ENCODE data around the gene CASP7.
"Not testable (repeated sequence)": the region's sequence is repeated elsewhere in the genome, so short reads cannot be mapped to it uniquely, and the experiment has no call there.

Gene CASP7

GRCh38 chr10:113651898-113652297 lies 27.8 kb upstream of the CASP7 start:
- H3K4me3 ChIP-seq (ENCODE audit: low read depth, low read length, poor library complexity, severe bottlenecking): no peak overlapping the region
- H2AFZ ChIP-seq (ENCODE audit: low read length): no peak overlapping the region
- no peaks in the 10 kb centered on the region; the same call in none of the 2 replicates for H3K27me3 ChIP-seq (ENCODE audit: insufficient read depth, low read length)
- no peaks in the 10 kb centered on the region for H3K36me3 ChIP-seq (ENCODE audit: insufficient read depth, low read length)
- H3K27ac ChIP-seq (ENCODE audit: low read depth, low read length, poor library complexity, severe bottlenecking): no peak overlapping the region
- H3K79me2 ChIP-seq (ENCODE audit: insufficient read depth, low read length): no peaks in the 10 kb centered on the region
- H3K4me2 ChIP-seq (ENCODE audit: low read length): no peak overlapping the region
- no peaks in the 10 kb centered on the region for H3K9me2 ChIP-seq (ENCODE audit: low read depth, low read length)
- H3K9me3 ChIP-seq (ENCODE audit: low read length): no peaks in the 10 kb centered on the region
- TF ChIP-seq EZH2 (IDR thresholded peaks at IDR 0.05; ENCODE audit: borderline replicate concordance, low read length): no peak
- TF ChIP-seq, protein P1, sequence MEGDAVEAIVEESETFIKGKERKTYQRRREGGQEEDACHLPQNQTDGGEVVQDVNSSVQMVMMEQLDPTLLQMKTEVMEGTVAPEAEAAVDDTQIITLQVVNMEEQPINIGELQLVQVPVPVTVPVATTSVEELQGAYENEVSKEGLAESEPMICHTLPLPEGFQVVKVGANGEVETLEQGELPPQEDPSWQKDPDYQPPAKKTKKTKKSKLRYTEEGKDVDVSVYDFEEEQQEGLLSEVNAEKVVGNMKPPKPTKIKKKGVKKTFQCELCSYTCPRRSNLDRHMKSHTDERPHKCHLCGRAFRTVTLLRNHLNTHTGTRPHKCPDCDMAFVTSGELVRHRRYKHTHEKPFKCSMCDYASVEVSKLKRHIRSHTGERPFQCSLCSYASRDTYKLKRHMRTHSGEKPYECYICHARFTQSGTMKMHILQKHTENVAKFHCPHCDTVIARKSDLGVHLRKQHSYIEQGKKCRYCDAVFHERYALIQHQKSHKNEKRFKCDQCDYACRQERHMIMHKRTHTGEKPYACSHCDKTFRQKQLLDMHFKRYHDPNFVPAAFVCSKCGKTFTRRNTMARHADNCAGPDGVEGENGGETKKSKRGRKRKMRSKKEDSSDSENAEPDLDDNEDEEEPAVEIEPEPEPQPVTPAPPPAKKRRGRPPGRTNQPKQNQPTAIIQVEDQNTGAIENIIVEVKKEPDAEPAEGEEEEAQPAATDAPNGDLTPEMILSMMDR (IDR thresholded peaks at IDR 0.05; ENCODE audit: low read length): no peak
- H3K4me1 ChIP-seq (ENCODE audit: insufficient read depth, low read length, severe bottlenecking): no peaks in the 10 kb centered on the region
- H3F3A ChIP-seq (ENCODE audit: insufficient read depth, low read length): no peaks in the 10 kb centered on the region
- no peaks in the 10 kb centered on the region for H4K20me1 ChIP-seq (ENCODE audit: insufficient read depth, low read length)
- no peak overlapping the region for H3K9ac ChIP-seq (ENCODE audit: low read length)

- H3K9me3 ChIP-seq (ENCODE audit: low read length); H3K4me3 ChIP-seq (ENCODE audit: low read depth, low read length, poor library complexity, severe bottlenecking); H3K4me2 ChIP-seq (ENCODE audit: low read length); H3K36me3 ChIP-seq (ENCODE audit: insufficient read depth, low read length); H3K4me1 ChIP-seq (ENCODE audit: insufficient read depth, low read length, severe bottlenecking); H3K9ac ChIP-seq (ENCODE audit: low read length); H3K9me2 ChIP-seq (ENCODE audit: low read depth, low read length); H3K27me3 ChIP-seq (ENCODE audit: insufficient read depth, low read length); H3K79me2 ChIP-seq (ENCODE audit: insufficient read depth, low read length); H2AFZ ChIP-seq (ENCODE audit: low read length); H3K27ac ChIP-seq (ENCODE audit: low read depth, low read length, poor library complexity, severe bottlenecking); H3F3A ChIP-seq (ENCODE audit: insufficient read depth, low read length); H4K20me1 ChIP-seq (ENCODE audit: insufficient read depth, low read length): not testable (repeated sequence)
Observed at GRCh38 chr10:113652456-113652855, 27.3 kb upstream of the CASP7 start.

GRCh38 chr10:113656896-113657295 lies 22.8 kb upstream of the CASP7 start:
- TF ChIP-seq, protein P1 (IDR thresholded peaks at IDR 0.05; ENCODE audit: low read length): no peak
- no peak for TF ChIP-seq EZH2 (IDR thresholded peaks at IDR 0.05; ENCODE audit: borderline replicate concordance, low read length)
- Histone ChIP-seq H3K27me3 (ENCODE audit: insufficient read depth, low read length) (no peaks in the 10 kb centered on the region; the same call in 1 of the 2 replicates), H3K4me1 (ENCODE audit: insufficient read depth, low read length, severe bottlenecking) (no peaks in the 10 kb centered on the region), H3K4me3 (ENCODE audit: low read depth, low read length, poor library complexity, severe bottlenecking) (no peak overlapping the region), H3F3A (ENCODE audit: insufficient read depth, low read length) (no peaks in the 10 kb centered on the region), H3K9me2 (ENCODE audit: low read depth, low read length) (no peaks in the 10 kb centered on the region), H3K9me3 (ENCODE audit: low read length) (no peaks in the 10 kb centered on the region), H3K9ac (ENCODE audit: low read length) (no peak overlapping the region), H4K20me1 (ENCODE audit: insufficient read depth, low read length) (no peaks in the 10 kb centered on the region), H3K36me3 (ENCODE audit: insufficient read depth, low read length) (no peaks in the 10 kb centered on the region), H3K79me2 (ENCODE audit: insufficient read depth, low read length) (no peaks in the 10 kb centered on the region), H2AFZ (ENCODE audit: low read length) (no peak overlapping the region), H3K27ac (ENCODE audit: low read depth, low read length, poor library complexity, severe bottlenecking) (no peak overlapping the region), H3K4me2 (ENCODE audit: low read length) (no peak overlapping the region)

- Histone ChIP-seq H3K4me2 (ENCODE audit: low read length) (no peak overlapping the region), H4K20me1 (ENCODE audit: insufficient read depth, low read length) (no peaks in the 10 kb centered on the region)
Observed at GRCh38 chr10:113657544-113657943, 22.2 kb upstream of the CASP7 start.

More at GRCh38 chr10:113657544-113657943, 22.2 kb upstream of the CASP7 start:
- H3K79me2 ChIP-seq (ENCODE audit: insufficient read depth, low read length): no peaks in the 10 kb centered on the region
- no peaks in the 10 kb centered on the region for H3F3A ChIP-seq (ENCODE audit: insufficient read depth, low read length)
- no peak overlapping the region for H2AFZ ChIP-seq (ENCODE audit: low read length)
- no peaks in the 10 kb centered on the region for H3K36me3 ChIP-seq (ENCODE audit: insufficient read depth, low read length)
- H3K27me3 ChIP-seq (ENCODE audit: insufficient read depth, low read length): no peaks in the 10 kb centered on the region; the same call in 1 of the 2 replicates
- no peaks in the 10 kb centered on the region for H3K9me2 ChIP-seq (ENCODE audit: low read depth, low read length)
- no peak overlapping the region for H3K27ac ChIP-seq (ENCODE audit: low read depth, low read length, poor library complexity, severe bottlenecking)
- H3K9me3 ChIP-seq (ENCODE audit: low read length): no peaks in the 10 kb centered on the region
- no peak for TF ChIP-seq EZH2 (IDR thresholded peaks at IDR 0.05; ENCODE audit: borderline replicate concordance, low read length)
- no peak overlapping the region for H3K9ac ChIP-seq (ENCODE audit: low read length)
- no peak overlapping the region for H3K4me3 ChIP-seq (ENCODE audit: low read depth, low read length, poor library complexity, severe bottlenecking)
- H3K4me1 ChIP-seq (ENCODE audit: insufficient read depth, low read length, severe bottlenecking): no peaks in the 10 kb centered on the region
